ENCODE data around the gene EVA1A.

Gene EVA1A

GRCh38 chr2:75521225-75521872 is 39.4 kb downstream of the EVA1A start:
- no peaks in the 10 kb centered on the region for H3K79me2 ChIP-seq (ENCODE audit: control insufficient read depth, low read length)
- H3F3A ChIP-seq (ENCODE audit: control insufficient read depth, insufficient read depth): no peaks in the 10 kb centered on the region
- H3K4me2 ChIP-seq (ENCODE audit: low read length): no peak overlapping the region
- H3K4me3 ChIP-seq (ENCODE audit: low read length): no peak overlapping the region
- TF ChIP-seq CTCF (IDR thresholded peaks at IDR 0.05; ENCODE audit: low read depth, low read length, poor library complexity, severe bottlenecking): no peak
- TF ChIP-seq EZH2phosphoT487 (IDR thresholded peaks at IDR 0.05; ENCODE audit: borderline replicate concordance, low read length): no peak
- H4K20me1 ChIP-seq (ENCODE audit: control insufficient read depth, insufficient read depth, low read depth, low read length): no peaks in the 10 kb centered on the region
- no peaks in the 10 kb centered on the region for H3K9me2 ChIP-seq (replicated peaks; ENCODE audit: control insufficient read depth, low read length)
- H3K27me3 ChIP-seq (ENCODE audit: control insufficient read depth, low read length): no peaks in the 10 kb centered on the region
- no peaks in the 10 kb centered on the region for H3K4me1 ChIP-seq (ENCODE audit: control insufficient read depth, low read length)
- no peaks in the 10 kb centered on the region for H3K36me3 ChIP-seq (ENCODE audit: control insufficient read depth, low read length)
- H3K27ac ChIP-seq (ENCODE audit: low read depth, low read length): no peak overlapping the region
- no peaks in the 10 kb centered on the region for H3K9me3 ChIP-seq (ENCODE audit: control insufficient read depth, insufficient read depth, low read length)

DNA sequence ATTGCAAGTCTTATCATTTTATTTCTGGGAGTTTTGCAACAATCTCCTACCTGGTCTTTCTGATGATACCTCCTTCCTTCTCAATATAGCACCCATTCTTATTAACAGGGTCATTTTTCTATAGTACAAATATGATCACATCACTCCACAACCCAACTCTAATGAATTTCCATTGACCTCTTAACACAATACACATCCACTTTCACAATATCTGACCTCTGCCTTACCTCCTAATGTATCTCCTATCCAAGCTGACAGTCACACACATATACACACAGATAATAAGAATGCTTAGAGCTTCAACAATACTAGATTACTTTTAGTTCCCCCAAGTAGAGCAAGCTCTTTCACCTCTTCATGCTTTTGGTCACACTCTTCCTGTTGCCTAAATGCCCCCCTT is 40.9 kb downstream of the EVA1A start:
- Histone ChIP-seq H3K79me2 (ENCODE audit: control insufficient read depth, low read length) (no peaks in the 10 kb centered on the region), H3K36me3 (ENCODE audit: control insufficient read depth, low read length) (no peaks in the 10 kb centered on the region), H3K4me1 (ENCODE audit: control insufficient read depth, low read length) (no peaks in the 10 kb centered on the region), H3K27ac (ENCODE audit: low read depth, low read length) (no peak overlapping the region), H3K4me2 (ENCODE audit: low read length) (no peak overlapping the region), H3K27me3 (ENCODE audit: control insufficient read depth, low read length) (no peaks in the 10 kb centered on the region), H3K4me3 (ENCODE audit: low read length) (no peak overlapping the region), H4K20me1 (ENCODE audit: control insufficient read depth, insufficient read depth, low read depth, low read length) (no peaks in the 10 kb centered on the region), H3K9me2 (replicated peaks; ENCODE audit: control insufficient read depth, low read length) (no peaks in the 10 kb centered on the region), H3K9me3 (ENCODE audit: control insufficient read depth, insufficient read depth, low read length) (no peaks in the 10 kb centered on the region), H3F3A (ENCODE audit: control insufficient read depth, insufficient read depth) (no peaks in the 10 kb centered on the region)
- TF ChIP-seq EZH2phosphoT487 (IDR thresholded peaks at IDR 0.05; ENCODE audit: borderline replicate concordance, low read length) (no peak), CTCF (IDR thresholded peaks at IDR 0.05; ENCODE audit: low read depth, low read length, poor library complexity, severe bottlenecking) (no peak)

DNA sequence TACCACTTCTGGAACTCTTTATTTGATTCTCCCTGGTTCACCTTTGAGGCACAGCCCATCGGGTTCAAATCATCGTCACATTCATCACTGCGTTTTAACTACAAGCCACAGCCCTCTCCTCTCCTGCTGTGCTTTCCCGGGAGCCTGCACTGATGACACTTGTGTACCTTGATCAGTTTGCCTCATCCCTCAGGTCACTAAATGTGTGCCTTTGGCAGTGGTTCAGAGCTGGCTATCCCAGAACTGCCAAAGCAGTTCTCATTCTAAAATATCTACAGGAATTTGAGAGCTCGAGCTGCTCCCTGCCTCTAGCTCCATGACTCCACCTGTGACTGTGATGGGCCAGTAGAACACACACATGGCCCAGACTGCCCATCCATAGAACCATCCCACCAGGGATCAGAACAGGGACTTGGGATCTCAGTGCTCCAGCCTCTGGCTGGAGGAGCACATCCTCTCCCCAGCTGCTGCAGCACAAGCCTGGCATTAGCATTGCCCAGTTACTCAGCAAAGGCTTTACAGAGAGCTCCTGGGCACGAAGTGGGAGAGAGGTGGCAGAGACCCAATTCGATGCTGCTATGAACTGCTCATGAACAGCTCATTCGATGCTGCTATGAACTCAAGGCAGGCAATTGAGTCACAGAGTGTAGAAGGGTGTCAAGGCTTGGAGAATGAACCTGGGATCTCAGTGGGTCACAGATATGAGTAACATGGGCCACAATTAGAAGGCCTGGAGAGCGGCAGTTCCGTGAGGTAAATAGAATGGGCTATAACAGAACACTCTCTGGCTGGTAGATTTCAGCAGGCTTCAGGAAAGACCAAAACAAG is 41.9 kb downstream of the EVA1A start:
- Histone ChIP-seq H3K4me1 (ENCODE audit: control insufficient read depth, low read length) (no peaks in the 10 kb centered on the region), H3F3A (ENCODE audit: control insufficient read depth, insufficient read depth) (no peaks in the 10 kb centered on the region), H3K27me3 (ENCODE audit: control insufficient read depth, low read length) (no peaks in the 10 kb centered on the region), H3K9me3 (ENCODE audit: control insufficient read depth, insufficient read depth, low read length) (no peaks in the 10 kb centered on the region), H3K9me2 (replicated peaks; ENCODE audit: control insufficient read depth, low read length) (no peaks in the 10 kb centered on the region), H4K20me1 (ENCODE audit: control insufficient read depth, insufficient read depth, low read depth, low read length) (no peaks in the 10 kb centered on the region), H3K36me3 (ENCODE audit: control insufficient read depth, low read length) (no peaks in the 10 kb centered on the region), H3K27ac (ENCODE audit: low read depth, low read length) (no peak overlapping the region), H3K79me2 (ENCODE audit: control insufficient read depth, low read length) (no peaks in the 10 kb centered on the region), H3K4me2 (ENCODE audit: low read length) (no peak overlapping the region), H3K4me3 (ENCODE audit: low read length) (no peak overlapping the region)
- TF ChIP-seq EZH2phosphoT487 (IDR thresholded peaks at IDR 0.05; ENCODE audit: borderline replicate concordance, low read length): no peak
- TF ChIP-seq CTCF (IDR thresholded peaks at IDR 0.05; ENCODE audit: low read depth, low read length, poor library complexity, severe bottlenecking): no peak

Measured in DOHH2 (cell line).